ENCODE data around the gene MYO9A.

MYO9A gene, protein sequence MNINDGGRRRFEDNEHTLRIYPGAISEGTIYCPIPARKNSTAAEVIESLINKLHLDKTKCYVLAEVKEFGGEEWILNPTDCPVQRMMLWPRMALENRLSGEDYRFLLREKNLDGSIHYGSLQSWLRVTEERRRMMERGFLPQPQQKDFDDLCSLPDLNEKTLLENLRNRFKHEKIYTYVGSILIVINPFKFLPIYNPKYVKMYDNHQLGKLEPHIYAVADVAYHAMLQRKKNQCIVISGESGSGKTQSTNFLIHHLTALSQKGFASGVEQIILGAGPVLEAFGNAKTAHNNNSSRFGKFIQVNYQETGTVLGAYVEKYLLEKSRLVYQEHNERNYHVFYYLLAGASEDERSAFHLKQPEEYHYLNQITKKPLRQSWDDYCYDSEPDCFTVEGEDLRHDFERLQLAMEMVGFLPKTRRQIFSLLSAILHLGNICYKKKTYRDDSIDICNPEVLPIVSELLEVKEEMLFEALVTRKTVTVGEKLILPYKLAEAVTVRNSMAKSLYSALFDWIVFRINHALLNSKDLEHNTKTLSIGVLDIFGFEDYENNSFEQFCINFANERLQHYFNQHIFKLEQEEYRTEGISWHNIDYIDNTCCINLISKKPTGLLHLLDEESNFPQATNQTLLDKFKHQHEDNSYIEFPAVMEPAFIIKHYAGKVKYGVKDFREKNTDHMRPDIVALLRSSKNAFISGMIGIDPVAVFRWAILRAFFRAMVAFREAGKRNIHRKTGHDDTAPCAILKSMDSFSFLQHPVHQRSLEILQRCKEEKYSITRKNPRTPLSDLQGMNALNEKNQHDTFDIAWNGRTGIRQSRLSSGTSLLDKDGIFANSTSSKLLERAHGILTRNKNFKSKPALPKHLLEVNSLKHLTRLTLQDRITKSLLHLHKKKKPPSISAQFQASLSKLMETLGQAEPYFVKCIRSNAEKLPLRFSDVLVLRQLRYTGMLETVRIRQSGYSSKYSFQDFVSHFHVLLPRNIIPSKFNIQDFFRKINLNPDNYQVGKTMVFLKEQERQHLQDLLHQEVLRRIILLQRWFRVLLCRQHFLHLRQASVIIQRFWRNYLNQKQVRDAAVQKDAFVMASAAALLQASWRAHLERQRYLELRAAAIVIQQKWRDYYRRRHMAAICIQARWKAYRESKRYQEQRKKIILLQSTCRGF (N-terminal part only)

DNA sequence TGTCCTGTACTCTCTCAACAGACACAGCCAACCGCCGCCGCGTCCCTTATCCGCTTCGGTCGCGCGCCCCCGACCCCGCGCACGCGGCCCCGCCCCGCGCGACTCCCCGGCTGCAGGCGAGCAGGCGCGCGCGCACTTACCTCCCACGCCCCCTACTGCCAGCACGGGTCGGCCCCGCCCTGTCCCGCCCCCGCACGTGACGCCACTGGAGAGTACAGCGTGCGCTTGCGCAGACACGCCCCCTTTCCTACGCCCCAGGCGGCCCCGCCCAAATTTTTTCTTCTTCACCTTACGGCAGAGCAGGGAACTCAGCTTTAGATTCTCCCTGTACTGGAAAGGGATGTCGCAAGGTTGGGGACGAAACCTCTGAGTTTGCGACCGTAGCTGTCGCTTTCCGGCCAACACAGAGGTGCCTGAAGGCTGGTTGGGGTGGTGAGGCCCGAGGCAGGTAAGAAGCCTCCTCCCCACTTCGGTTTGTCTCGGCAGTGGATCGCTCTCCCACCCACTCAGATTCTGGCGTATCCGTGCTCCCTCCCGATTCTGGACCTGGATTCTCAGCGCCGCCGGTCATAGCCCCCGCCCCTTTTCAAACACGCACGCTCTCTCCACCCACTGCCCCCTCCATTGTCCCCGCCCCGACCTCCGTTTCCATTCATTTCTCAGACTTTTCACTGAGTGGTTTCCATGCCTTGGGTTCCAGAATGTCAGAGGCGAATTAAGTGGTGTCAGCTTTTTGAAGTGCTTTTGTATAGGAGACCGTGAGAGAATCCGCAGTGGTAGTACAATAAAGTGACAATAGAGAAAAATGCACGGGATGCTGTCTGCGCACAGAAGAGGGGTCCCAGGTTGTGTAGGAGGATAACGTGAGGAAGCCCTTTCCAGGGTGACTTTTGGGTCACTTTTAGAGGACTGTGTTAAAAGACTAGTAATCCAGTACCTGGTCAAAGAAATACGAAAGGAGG is at the start of gene MYO9A, which contains the start of gene SENP8:
TSS of gene MYO9A (minus strand) at position 134 of the 962 bp plus-strand sequence. CDS start 71,587 bp downstream, outside the sequence.
TSS of gene SENP8 (plus strand) at position 387 of the 962 bp plus-strand sequence. CDS start 21,221 bp downstream, outside the sequence.
- peak; percentile 97 for DNase-seq (ENCODE audit: low read depth)

DNA sequence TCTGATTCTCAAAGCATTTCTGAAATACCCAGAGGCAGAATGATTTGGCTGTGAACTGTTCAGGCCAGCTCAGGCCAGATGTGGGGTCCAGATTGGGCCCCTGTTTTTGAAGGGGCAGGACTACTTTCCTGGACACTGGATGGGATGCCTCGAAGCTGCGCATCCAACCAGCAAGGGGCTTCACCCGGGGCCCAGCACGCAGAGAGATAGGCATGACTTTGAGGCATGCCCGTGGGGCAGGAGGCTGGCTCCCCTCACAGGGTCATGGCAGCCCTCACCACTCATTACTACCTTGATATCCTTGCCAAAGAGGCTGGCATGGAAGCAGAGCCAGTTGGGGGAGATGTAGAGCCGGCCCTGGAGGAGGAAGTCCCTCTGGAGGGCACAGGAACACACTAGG is 49.5 kb upstream of the MYO9A start:
- no peak for DNase-seq (ENCODE audit: low read depth)

DNA sequence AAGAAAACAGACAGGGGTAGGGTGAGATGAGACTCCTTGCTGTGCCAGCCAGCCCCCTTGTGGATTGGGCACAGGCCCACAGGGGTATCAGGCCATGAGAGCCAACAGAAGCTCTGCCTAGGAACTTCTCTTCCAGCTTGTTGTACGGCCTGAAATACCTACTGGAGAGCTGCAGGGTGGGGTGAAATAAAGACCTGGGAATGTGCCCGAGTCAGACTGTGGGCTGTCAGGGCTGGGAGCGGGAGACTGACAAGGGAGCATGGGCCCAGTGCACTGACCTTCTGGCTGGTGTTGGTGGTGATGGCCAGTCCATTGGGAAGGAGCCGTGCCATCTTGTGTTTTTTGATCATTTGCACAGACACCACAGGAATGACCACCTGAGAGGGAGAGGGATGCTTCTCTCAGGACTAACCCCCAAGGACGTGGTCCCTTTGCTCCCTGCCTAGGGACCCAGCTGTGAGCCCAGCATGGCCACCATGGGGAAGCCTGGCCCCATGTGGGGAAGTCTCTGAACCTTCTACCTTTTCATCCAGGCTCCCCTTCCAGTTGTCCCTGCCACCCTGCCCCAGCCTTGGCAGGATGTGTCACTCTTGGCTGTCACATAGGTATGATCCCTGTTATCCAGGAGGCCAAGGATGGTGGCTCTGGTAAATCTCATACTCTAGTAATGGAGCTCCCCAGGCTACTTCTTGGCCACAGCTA is 48.9 kb upstream of the MYO9A start:
- DNase-seq (ENCODE audit: low read depth) = no peak

DNA sequence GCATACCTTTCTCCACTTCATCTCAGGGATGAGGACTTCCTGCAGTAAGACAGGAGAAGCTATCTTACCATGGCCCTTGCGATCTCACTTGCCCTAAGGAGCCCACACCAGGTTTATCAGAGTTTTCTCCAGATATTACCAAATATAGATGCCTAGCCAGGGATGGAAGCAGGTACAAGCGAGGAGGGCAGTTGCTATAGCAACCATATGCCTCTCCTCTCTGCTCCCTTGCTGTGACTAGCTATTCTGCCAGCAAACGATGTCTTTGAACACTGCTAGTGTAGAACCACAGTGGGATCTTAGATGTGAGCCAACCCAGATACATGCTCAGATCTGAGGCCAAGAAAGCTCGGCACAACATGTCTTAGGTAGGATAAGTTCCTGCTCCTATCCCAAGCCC is 45.8 kb upstream of the MYO9A start:
- DNase-seq (ENCODE audit: low read depth) = no peak

DNA sequence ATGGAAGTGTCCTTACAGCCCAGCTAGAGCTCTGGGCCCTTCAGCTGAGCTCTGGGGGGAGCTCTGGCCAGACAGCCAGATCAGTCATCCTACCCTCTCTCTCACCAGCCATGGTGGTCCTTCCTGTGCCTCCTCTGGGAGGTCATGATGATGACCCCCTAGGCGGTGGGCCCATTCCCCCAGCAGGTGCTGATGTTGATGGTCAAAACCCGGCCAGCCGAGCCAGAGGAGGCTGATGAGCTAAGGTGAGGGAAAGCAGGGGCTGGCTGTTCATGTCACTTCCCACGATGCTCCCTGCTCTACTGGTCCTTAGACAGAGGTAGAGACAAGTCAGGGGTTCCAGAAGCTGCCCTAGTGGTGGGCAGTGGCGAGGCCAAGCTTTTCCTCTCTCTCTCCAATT is 44.6 kb upstream of the MYO9A start:
- DNase-seq (ENCODE audit: low read depth) = no peak

DNA sequence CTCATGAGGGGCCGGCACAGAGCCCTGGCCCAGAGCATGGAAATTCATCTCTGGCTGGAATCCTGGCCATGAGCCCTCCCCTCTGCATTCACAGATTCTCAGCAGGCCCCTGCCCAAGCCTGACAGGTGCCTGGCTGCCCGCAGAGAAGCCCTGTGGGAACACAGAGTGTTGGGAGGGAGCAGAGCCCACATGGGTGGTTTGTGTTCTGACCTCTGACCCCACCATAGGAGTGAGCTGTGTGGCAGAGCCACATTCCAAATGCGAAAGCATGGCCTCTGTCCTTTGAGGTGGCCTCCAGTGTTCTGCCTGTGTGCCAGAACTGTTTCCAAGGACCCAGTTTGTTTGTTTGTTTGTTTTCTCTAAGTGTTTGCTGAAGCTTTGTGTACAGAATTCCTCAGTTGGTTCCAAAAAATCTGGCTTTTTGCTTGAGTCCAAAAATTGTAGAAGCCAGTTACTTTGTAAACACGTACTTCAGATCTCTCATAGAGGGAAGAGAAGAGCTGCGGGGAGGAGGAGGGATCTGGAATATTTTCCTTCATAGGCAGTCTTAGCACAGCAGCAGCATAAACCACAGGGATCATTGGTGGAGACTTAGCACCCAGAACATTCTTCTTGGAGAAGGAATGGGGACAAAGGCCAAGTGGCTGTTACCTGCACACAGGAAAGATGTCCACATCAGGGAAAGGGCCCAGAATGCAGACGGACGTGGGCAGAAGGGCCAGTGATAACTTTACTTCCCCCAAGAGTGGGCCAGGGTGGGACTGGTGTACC is 43.6 kb upstream of the MYO9A start:
- DNase-seq (ENCODE audit: low read depth) = no peak

DNA sequence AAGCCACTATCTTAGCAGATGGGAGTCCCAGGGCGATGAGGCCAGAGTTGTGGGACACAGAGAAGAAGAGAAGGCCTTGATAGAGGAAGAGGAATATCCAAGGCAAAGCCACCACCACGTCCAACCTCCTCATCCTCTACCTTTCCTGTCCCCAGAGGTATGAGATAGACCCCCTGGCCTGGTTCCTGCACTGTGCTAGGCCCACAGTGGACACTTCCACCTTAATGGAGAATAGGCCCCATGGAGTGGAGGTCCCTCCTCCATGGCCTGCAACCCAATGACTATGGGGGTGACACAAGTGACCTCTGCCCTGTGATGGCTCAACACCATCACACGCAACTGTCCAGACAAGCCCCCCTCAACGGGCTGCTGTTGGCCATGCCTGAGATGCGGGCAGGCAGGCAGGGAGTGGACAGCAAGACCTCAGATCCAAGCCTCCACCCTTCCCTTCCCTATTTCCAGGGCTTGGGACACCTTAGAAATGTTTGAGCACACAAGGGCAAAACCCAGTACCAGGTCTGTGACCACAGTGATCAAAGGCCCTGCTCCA is 42.8 kb upstream of the MYO9A start:
- no peak for DNase-seq (ENCODE audit: low read depth)

DNA sequence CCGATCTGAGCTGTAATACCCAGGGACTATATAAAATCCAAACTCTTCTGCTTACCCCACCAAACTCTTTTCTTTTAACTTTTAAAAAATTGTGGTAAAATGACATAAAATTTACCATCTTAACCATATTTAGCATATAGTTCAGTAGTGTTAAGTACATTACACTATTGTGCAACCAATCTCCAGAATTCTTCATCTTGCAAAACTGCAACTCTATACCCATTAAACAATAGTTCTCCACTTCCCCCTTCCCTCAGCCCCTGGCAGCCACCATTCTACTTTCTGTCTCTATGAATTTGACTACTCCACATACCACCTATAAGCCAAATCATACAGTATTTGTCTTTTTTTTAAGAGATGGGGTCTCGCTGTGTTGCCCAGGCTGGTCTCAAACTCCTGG is 39.0 kb upstream of the MYO9A start:
- no peak for DNase-seq (ENCODE audit: low read depth)

DNA sequence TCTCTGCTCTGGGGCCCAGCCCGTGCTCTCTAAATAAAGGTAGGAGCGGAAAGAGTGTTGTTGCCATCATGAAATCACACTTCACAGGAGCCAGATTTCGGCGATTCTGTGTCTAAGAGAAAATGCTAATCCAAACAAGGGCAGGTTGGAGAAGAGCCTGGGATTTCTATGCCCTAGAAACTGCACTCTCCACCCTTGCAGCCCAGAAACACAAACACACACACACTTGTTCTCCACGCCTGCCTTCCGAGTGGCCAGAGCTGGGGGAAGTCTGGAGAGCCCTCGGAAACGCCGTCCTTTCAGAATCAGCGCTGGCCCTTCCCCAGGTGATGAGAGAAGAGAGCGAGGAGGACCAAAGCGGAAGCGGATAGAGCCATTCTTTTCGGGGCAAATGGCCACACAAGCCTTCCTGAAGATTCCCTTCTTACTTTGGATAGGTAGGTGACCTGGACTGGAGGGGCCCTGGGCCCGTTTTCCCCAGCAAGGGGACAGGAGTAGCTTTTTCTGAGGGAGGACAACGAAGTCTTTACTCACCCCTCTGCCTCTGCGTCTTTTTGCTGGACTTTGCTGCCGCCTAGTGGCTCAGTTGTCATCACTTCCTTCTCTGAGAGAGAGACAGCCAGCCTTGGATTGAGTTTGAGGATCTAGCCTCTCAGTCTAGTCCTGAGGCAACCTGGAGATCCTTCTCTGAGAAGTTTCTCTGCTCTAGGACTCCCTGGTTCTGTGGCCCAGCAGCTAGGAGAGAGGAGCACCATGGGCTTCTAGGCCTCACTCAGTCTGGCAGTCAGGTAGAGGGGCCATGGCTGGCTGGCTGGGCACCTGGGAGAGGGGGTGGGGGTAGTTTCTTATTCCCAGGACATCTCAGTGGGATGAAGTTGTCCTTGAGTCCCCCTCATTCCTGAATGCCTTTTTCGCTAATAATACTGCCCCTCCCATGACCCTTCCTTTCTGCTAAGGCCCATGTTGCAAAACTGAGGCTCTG is 38.0 kb upstream of the MYO9A start:
- peak; percentile 65 for DNase-seq (ENCODE audit: low read depth)

DNA sequence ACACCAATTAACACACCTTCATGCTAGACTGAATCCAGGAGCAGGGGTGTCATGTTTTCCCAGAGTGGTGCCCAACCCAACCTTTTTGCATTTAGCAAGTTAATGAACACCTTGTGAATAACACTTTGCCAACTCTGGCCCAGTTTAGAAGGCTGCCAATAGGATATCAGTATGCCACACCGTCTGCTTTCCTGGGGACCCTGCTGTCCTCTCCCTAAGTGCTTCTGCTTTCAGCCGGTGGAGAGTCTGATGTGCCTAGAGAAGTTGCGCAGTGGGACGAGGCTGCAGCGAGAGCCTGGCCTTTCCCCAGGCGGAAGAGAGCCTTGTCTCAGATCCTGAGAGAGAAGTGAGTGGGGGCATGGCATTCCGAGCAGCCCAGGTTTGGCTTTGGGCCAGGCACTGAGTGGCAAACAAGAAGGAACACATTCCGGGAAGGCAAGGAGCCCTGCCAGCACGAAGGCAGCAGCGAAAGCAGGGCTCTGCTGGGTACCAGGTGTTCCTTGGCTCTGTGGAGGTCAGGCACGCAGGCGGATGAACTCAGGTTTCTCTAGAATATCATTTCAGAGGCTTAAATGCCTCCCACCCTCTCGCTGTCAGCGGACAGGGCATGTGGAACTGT is 37.2 kb upstream of the MYO9A start:
- peak; percentile 26 for DNase-seq (ENCODE audit: low read depth)

DNA sequence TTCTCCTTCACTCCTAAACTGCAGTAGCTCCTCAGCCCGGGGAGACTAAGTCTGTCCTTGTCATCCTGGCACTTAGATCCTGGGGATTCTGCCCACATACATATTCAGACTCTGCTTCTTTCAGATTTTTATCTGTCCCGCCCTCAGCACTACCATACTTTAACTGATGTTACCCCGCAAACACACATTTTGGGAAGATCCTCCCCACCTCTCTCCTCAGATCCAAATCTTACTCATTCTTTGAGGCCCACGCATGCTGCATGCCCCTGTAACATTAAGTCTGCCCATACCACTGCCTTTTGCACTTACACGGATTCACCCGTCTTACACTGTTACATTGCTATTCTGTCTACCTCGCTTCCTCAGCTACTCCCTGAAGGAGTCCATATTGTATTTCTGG is 36.4 kb upstream of the MYO9A start:
- DNase-seq (ENCODE audit: low read depth) = no peak

DNA sequence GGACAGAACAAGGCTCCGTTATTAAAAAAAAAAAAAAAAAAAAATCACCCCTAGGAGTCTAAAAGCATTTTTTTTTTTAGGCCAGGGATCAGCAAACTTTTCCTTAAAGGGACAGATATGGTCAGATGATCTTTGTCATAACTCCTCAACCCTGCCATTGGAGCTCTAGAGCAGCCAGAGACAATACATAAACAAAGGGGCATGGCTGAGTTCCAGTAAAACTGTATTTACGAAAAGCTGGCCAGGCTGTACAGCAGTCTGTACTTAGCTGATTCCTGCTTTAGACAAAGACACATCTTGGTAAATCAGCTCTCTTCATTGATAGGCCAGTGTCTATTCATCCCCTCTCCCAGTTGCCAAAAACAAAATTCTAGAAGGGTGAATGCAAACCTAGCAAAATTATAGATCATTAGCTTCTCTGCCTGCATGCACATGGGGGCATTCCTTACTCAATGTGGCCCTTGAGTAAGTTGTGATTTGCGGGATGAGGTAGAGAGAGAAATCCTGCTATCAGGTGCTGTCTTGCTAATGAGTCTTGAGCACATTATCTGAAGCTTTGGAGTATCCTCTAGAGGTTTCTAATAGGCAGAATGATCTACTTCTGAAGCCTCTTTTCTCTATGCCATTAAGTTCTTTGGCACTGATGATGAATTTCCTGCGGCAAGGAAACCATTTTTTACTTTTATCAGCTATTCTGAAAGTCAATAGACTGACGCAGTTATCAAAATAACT is 35.5 kb upstream of the MYO9A start:
- DNase-seq (ENCODE audit: low read depth) = no peak

DNA sequence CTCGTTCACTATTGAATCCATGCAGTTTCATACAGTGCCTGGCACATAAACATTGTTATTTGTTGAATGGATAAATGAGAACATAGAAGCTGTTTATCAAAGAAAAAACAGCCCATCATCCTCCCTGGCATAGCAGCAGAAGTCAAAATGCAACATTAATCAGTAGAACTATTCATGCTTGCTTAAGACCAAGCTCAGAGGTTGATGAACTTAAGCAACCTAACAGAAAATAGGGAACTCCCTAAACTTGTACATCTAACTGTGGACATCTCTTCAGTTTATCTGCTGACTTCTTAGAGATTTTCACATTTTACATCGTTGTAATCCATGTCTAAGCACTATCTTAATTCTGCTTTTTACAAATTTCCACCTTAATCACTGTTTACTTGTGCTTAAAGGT is 29.5 kb upstream of the MYO9A start:
- peak; percentile 50 for DNase-seq (ENCODE audit: low read depth)

DNA sequence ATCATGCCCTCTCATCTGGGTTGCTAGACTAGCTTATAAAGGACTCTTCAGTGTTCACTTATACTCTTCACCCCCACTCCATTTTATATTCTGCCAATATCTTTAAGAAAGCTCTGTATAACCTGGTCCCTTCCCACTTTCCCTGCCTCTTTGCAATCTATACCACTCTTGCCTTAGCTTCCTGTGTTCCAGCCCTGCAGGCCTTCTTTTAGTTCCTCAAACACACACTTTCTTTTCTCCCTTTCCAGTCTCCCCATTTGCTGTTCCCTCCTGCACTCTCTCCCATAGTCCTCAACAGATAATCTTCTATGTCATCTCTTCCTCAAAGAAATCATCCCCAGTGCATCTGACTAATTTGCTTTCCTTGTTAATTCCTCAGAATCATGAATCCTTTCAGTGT is 29.0 kb upstream of the MYO9A start:
- DNase-seq (ENCODE audit: low read depth) = no peak

DNA sequence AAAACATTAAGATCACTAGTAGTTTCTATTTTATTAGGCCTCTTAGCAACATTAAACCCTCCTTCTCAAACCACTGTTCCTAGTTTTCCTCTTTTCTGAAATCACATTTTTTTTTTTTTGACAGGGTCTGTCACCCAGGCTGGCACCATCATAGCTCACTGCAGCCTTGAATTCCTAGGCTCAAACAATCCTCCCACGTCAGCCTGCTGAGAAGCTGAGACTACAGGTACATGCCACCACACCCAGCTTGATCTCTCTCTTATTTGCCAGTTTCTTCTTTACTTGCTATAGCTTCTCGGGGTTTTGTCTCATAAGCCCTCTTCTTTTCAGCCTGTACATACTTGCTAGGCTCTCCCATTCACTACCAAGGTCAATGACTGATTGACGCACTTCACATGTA is 28.3 kb upstream of the MYO9A start:
- no peak for DNase-seq (ENCODE audit: low read depth)

DNA sequence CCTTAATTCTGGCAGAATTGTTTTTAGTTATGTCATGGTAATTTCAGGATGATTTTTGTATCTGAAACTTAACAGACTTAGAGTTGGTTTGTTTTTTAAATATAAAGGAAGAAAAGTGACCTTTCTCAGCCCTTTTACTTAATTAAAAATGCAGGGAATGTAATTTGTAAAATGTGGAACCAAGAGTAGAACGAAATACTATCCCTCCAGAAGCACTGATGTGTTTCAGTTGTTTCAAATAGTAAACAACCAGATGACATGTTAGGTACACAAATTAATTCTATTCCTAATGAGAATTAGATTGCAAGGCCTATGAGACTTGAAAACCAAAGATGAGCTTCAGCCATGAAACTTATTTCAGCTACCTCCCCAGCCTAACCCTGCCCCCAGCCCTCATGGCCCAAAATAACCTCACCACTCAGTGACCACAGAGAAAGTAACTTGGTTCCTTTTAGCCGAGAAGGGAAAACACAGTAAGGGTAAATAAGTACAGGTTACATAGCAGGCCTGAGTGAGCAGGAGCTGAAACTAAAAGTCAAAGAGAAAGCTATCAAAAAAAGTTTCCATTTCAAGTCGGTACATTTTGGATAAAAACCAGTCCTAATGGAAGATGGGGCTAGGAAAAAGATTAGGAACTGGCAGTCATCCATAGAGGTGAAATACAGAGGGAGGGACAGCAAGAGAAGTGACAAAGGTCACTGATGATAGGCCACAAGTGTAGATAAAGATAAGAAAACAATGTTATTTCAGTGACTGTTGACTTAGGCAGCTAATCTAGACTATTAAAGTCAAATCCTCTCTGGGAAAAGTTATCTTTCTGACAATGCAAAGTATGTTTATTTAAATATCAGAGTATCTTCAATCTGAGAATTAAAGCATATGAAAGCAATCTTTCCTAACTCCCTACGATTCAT is 23.5 kb upstream of the MYO9A start:
- DNase-seq (ENCODE audit: low read depth) = no peak

Measured in amniotic epithelial cell (primary cell).